MM.1S (cell line): ENCODE measurements around the gene KAT2A.

ENCODE experiments used
- DNase-seq: peaks from one replicate; pipeline ENCODE4 v3.0.0-alpha.2; 2015
- H2AFZ ChIP-seq: fragments of 300-600 bp; sonication (generic); 2 replicates; pipeline ENCODE4 v1.6.0; 2016; ENCODE audit warnings: antibody characterized with exemption, low read length
- H3F3A ChIP-seq: fragments of 300-600 bp; sonication (generic); 2 replicates; pipeline ENCODE4 v1.6.1; 2016; ENCODE audit warnings: mild to moderate bottlenecking, antibody characterized with exemption, low read length, moderate library complexity, mixed read lengths; ENCODE audit not compliant: insufficient read depth
- H3K27ac ChIP-seq: fragments of 300-600 bp; sonication (generic); 2 replicates; pipeline ENCODE4 v1.5.1; 2016; ENCODE audit warnings: mild to moderate bottlenecking, low read length
- H3K27me3 ChIP-seq: fragments of 300-600 bp; sonication (generic); replicated peaks from 2 replicates; pipeline ENCODE4 v1.6.0; 2016; ENCODE audit warnings: low read length; ENCODE audit not compliant: insufficient read depth
- H3K36me3 ChIP-seq: fragments of 300-600 bp; sonication (generic); replicated peaks from 2 replicates; pipeline ENCODE4 v1.6.1; 2016; ENCODE audit warnings: mild to moderate bottlenecking, low read length, mixed read lengths; ENCODE audit not compliant: insufficient read depth
- H3K4me1 ChIP-seq: fragments of 300-600 bp; sonication (generic); 2 replicates; pipeline ENCODE4 v1.6.1; 2016; ENCODE audit warnings: low read length, mixed read lengths
- H3K4me2 ChIP-seq: fragments of 300-600 bp; sonication (generic); 2 replicates; pipeline ENCODE4 v1.6.0; 2016; ENCODE audit warnings: low read depth, low read length
- H3K4me3 ChIP-seq: fragments of 300-600 bp; sonication (generic); 2 replicates; pipeline ENCODE4 v1.5.1; 2016; ENCODE audit warnings: low read length, mixed read lengths
- H3K79me2 ChIP-seq: fragments of 300-600 bp; sonication (generic); 2 replicates; pipeline ENCODE4 v1.6.1; 2016; ENCODE audit warnings: mixed run types, low read length, mixed read lengths
- H3K9ac ChIP-seq: fragments of 300-600 bp; sonication (generic); 2 replicates; pipeline ENCODE4 v1.6.1; 2016; ENCODE audit warnings: low read length, mixed read lengths
- H3K9me2 ChIP-seq: fragments of 300-600 bp; sonication (generic); replicated peaks from 2 replicates; pipeline ENCODE4 v1.6.1; 2016; ENCODE audit warnings: mild to moderate bottlenecking, low read length, mixed read lengths; ENCODE audit not compliant: insufficient read depth
- H3K9me3 ChIP-seq: fragments of 300-600 bp; sonication (generic); replicated peaks from 2 replicates; pipeline ENCODE4 v1.6.1; 2016; ENCODE audit warnings: mild to moderate bottlenecking, low read length, mixed read lengths; ENCODE audit not compliant: insufficient read depth
- H4K20me1 ChIP-seq: fragments of 300-600 bp; sonication (generic); 2 replicates; pipeline ENCODE4 v1.6.1; 2016; ENCODE audit warnings: mild to moderate bottlenecking, low read length, moderate library complexity, mixed read lengths; ENCODE audit not compliant: insufficient read depth
- CTCF ChIP-seq: fragments of 300-600 bp; sonication (generic); IDR thresholded peaks from 2 replicates; pipeline ENCODE4 v1.5.1; 2016; ENCODE audit warnings: antibody characterized with exemption, low read length, mixed read lengths
- EZH2 ChIP-seq: fragments of 300-600 bp; sonication (generic); optimal IDR thresholded peaks from 2 replicates; pipeline ENCODE3; 2017; ENCODE audit warnings: low read depth, mild to moderate bottlenecking, antibody characterized with exemption, low read length, mixed read lengths
- EZH2phosphoT487 ChIP-seq: fragments of 300-600 bp; sonication (generic); IDR thresholded peaks from 2 replicates; pipeline ENCODE4 v1.6.1; 2018; ENCODE audit warnings: antibody characterized with exemption, low read length

Gene KAT2A

DNA sequence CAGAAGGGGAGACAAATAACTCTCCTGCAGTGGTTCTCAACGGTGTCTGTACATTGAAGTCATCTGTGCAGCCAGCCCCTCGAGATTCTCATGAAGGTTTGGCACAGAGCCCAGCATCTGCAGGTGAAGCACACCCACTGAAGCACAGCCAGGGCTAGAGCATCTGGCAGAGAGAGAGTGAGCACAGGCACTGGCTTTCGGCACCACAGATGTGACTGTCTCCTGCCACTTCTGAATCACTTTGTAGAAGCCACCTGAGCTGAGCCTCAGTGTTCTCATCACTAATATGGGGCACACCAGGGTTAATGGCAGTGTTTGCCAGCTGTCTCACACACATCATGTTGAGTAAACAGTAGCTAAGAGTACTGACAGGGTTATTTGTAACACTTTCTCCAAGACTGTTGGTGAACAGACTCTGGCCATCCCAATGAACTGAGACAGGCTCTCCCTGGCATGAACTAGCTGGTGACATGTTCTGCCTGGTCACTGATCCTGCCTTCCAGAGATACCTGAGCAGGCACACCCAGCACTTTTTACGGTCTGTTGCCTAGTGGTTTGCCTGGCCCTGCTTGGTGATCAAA, 12.4 kb upstream of the KAT2A start:
- DNase-seq = peak; percentile 85
- Histone ChIP-seq H3K4me2 (peak overlapping the region; percentile 23; the same call in 1 of the 2 replicates), H3K4me3 (no peak overlapping the region), H2AFZ (no peak overlapping the region), H3K9me2 (no peaks in the 10 kb centered on the region), H4K20me1 (no peaks in the 10 kb centered on the region), H3K27ac (peak overlapping the region; percentile 56; the same call in 1 of the 2 replicates), H3F3A (peaks cover 20% of the 10 kb centered on the region), H3K27me3 (no peaks in the 10 kb centered on the region), H3K36me3 (peaks cover 7% of the 10 kb centered on the region), H3K79me2 (peaks cover 76% of the 10 kb centered on the region), H3K9ac (no peak overlapping the region), H3K4me1 (peaks cover 27% of the 10 kb centered on the region), H3K9me3 (no peaks in the 10 kb centered on the region)
- TF ChIP-seq EZH2phosphoT487 = no peak

- Histone ChIP-seq H3K36me3 (peaks cover 7% of the 10 kb centered on the region), H3K4me3 (no peak overlapping the region), H3K9ac (no peak overlapping the region), H3K79me2 (peaks cover 70% of the 10 kb centered on the region), H3K9me3 (no peaks in the 10 kb centered on the region), H3F3A (peaks cover 20% of the 10 kb centered on the region), H4K20me1 (no peaks in the 10 kb centered on the region), H3K4me1 (peaks cover 27% of the 10 kb centered on the region), H3K27ac (peak overlapping the region; percentile 56; the same call in 1 of the 2 replicates), H3K9me2 (no peaks in the 10 kb centered on the region), H3K4me2 (peak overlapping the region; percentile 23; the same call in 1 of the 2 replicates), H3K27me3 (no peaks in the 10 kb centered on the region), H2AFZ (no peak overlapping the region)
- TF ChIP-seq CTCF = no peak
- no peak for TF ChIP-seq EZH2
- TF ChIP-seq EZH2phosphoT487 = no peak
- peak; percentile 66 for DNase-seq
These were observed 11.8 kb upstream of the KAT2A start for GRCh38 chr17:42132941-42133340.

- no peaks in the 10 kb centered on the region for H3K9me3 ChIP-seq
- H3K4me1 ChIP-seq = peaks cover 27% of the 10 kb centered on the region
- H3K9me2 ChIP-seq = no peaks in the 10 kb centered on the region
- H3K36me3 ChIP-seq = peaks cover 7% of the 10 kb centered on the region
- no peak overlapping the region for H3K4me3 ChIP-seq
- peaks cover 20% of the 10 kb centered on the region for H3F3A ChIP-seq
- peaks cover 63% of the 10 kb centered on the region for H3K79me2 ChIP-seq
- no peak overlapping the region for H3K9ac ChIP-seq
- no peak overlapping the region for H2AFZ ChIP-seq
- no peak overlapping the region for H3K4me2 ChIP-seq
- no peak for DNase-seq
- H3K27ac ChIP-seq = no peak overlapping the region
- no peaks in the 10 kb centered on the region for H3K27me3 ChIP-seq
- TF ChIP-seq CTCF = no peak
- H4K20me1 ChIP-seq = no peaks in the 10 kb centered on the region
These were observed 10.8 kb upstream of the KAT2A start for GRCh38 chr17:42131981-42132432.

- H3K9me3 ChIP-seq = no peaks in the 10 kb centered on the region
- peaks cover 56% of the 10 kb centered on the region for H3K79me2 ChIP-seq
- H2AFZ ChIP-seq = no peak overlapping the region
- H3K4me2 ChIP-seq = no peak overlapping the region
- H3K27ac ChIP-seq = no peak overlapping the region
- no peak overlapping the region for H3K9ac ChIP-seq
- DNase-seq = no peak
- H3K4me1 ChIP-seq = peaks cover 27% of the 10 kb centered on the region
- H3K4me3 ChIP-seq = no peak overlapping the region
- H3K27me3 ChIP-seq = no peaks in the 10 kb centered on the region
- no peaks in the 10 kb centered on the region for H4K20me1 ChIP-seq
- peaks cover 7% of the 10 kb centered on the region for H3K36me3 ChIP-seq
- no peaks in the 10 kb centered on the region for H3K9me2 ChIP-seq
- peaks cover 20% of the 10 kb centered on the region for H3F3A ChIP-seq
- TF ChIP-seq EZH2phosphoT487 (no peak), EZH2 (no peak), CTCF (no peak)
These were observed 10.1 kb upstream of the KAT2A start for GRCh38 chr17:42131232-42131631.
